Stimulated activated naive CD4-positive, alpha-beta T cell (primary cell): ENCODE measurements around the gene PROC.

Experiments
- DNase-seq, 6 experiments: peaks; one replicate each; lab custom pipeline; 2025; lab: John Stamatoyannopoulos, UW

PROC gene

DNA sequence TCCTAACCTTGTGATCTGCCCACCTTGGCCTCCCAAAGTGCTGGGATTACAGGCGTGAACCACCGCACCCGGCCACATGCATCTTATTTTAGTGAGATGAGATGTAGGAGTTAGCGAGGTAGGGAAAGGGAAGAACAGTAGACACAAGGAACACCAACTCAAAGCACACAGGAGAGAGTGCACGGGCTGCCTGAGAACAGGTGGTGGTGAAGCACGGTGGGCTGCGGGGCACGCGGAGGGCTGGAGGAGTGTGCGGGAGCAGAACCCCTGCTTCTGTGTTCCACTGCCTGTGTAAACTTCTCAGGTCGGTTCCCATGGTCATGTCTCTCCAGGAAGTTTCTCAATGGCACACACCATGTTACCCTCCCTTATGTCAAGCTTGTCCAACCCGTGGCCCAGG is 38.7 kb downstream of the PROC start:
- DNase-seq: no peak

GRCh38 chr2:127462461-127462860 is 44.2 kb downstream of the PROC start:
- DNase-seq: no peak

DNA sequence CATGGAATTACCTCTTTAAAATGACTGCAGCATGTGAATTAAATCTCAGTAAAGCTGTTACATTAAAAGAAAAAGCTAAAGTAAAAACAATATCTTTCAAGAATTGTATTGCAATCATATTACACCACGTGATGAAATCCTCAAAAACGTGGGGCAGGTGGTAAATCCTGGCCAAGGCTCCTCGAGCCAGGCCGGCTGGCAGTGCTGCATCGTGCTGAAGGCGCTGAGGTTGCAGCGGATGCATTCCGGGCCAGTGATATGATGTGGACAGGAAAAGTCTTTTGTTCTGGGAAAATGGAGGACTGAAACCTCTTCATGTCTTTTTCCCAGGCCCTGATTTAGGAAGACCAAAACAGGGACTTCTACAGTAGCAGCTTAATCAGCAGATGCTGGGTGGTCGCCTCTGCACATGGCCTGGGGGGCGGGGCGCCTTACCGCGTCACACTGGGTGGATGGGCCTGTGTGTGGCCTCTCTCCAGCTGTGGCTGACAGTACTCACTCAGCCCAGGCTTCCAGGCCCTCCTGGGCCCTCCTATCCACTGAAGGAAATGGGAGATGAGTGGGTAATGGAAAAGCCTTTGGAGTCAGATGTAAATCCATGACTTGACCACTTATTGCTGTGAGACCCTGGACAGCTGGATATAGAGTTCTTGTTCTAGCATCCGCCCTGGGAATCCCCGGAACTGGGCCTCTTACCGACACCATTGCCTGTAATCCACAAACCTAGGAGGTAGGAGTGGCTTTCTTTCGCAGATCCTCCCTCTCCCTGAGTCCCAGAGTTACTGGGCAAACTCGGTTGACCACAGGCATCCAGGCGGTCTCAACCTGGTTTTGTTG is 45.1 kb downstream of the PROC start:
- DNase-seq: no peak

DNA sequence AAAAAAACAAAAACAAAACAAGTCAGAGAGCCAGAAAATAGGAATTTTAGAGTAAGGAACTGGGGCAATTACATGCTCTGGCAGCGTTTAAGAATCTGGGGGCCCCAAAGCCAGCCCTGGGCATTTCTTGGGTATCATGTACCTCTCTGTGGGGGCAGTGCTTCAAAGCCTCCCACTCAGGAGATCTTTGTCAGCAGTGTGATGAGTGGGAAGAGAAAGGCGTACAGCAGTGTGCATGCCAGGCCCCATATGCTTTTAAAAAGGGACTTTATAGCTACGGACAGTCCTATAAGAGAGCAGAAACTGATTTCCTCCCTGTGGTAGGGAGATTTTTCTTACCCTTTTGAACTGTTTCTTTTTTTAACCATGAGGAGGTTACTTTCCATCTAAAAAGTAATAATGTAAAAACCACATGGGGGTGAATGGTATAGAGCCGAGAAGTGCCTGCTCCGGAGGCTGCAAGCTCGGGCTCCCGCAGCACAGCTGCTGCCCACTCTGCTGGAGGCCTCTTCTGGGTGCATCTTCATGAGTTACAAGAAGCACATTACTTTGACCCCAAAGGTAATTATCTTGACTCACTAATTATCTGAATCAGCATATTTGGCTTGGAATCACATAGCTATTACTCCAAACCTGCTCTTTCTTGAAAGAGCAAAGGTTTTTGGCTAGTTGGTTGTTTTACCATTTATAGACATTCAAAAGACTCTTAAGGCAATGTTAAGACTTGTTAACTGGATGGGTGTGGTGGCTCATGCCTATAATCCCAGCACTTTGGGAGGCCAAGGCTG is 46.4 kb downstream of the PROC start:
- DNase-seq: no peak

DNA sequence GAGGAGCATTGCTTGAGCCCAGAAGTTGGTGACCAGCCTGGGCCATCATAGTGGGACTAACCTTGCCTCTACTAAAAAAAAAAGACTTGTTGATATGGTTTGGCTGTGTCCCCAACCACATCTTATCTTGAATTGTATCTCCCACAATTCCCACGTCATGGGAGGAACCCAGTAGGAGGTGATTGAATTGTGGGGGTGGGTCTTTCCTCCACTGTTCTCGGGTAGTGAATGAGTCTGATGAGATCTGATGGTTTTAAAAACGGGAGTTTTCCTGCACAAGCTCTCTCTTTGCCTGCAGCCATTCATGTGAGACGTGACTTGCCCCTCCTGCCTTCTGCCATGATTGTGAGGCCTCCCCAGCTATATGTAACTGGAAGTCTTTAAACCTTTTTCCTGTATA is 47.0 kb downstream of the PROC start:
- DNase-seq: no peak

DNA sequence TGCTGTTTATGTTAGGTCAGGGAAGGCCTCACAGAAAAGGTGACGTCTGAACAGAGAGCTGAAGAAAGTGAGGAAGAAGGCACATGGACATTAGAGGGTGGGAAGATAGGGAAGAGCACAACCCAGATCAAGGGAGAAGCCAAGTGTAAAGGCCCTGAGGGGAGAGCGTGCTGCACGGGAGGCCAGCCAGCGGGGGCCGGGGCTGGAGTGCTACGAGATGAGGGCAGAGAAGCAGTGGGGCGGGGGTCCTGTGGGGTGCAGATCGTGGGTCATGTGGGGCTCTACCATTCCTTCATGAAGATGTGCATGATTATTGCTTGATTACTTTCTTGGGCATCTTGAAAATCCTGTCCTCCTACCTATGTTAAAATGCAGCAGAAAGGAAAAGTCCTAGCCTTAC is 50.8 kb downstream of the PROC start:
- no peak for DNase-seq

GRCh38 chr2:127469974-127470373 is 51.7 kb downstream of the PROC start:
- DNase-seq: no peak

DNA sequence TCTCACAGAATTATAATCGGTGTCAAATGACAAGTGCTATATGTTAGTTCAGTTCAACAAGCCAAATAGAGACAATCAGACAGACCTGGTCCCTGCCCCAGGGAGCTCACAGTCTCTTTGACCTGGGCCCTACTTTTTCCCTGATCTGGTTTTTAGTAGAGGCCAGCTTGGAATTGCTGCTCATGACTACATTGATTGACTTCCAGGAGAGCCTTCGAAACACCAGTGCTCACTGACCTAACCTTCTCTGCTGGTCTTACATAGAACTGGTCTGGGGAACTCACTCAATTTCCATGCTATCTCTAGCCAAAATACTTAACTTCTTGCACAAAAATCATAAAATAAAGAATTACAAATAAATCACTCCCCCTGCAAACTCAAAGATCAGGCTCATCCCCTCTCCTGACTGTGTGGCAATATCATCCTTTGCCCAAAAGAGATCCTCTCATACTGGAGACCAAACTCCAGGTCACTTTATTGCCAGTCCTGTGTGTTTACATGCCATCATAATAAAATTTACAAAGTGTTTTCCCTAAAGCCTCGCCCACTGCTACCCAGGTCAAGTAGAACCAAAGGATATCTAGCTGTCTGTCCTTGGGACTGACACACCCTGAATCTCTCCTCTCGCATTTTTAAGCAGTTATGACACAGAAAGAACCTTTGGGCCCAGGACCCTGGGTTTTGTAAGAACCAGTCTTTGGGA is 53.2 kb downstream of the PROC start:
- DNase-seq: no peak

DNA sequence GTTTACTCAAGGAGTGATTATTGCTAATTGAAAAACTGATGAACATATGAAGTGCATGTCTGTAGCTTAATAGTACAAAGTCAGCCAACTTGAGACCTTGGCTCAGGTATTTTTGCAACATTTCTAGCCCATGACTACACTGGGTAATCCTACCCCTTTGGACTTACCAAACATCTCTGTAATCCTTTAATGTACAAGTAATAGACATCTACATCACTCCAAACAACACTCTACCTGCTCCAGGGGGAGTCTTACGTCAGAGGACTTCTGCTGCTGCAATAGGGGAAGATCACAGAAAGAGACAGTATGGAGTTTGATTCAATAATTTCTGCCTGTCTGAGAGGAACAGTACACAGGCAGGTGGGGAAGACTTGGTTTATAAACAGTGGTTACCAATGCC is 54.0 kb downstream of the PROC start:
- DNase-seq: no peak

DNA sequence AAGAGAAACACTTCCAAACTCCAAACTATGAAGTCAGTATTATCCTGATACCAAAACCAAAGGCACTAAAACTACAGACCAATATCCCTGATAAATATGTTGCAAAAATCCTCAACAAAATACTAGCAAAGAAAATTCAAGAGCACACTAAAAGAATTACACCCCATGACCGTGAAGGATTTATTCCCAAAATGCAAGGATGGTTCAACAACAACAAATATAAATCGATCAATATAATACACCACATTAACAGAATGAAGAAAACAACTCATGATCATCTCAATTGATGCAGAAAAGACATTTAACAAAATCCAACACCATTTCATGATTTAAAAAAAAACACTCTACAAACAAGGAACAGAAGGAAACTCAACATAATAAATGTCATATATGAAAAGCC is 57.6 kb downstream of the PROC start:
- no peak for DNase-seq
